HG03460 (cell line): ENCODE results near the gene NTM.

ENCODE experiments used
- ATAC-seq: cut with Tn5 transposase; IDR thresholded peaks from one replicate; pipeline ENCODE4 v1.9.1; 2021; ENCODE audit not compliant: unreplicated experiment

The NTM gene

DNA sequence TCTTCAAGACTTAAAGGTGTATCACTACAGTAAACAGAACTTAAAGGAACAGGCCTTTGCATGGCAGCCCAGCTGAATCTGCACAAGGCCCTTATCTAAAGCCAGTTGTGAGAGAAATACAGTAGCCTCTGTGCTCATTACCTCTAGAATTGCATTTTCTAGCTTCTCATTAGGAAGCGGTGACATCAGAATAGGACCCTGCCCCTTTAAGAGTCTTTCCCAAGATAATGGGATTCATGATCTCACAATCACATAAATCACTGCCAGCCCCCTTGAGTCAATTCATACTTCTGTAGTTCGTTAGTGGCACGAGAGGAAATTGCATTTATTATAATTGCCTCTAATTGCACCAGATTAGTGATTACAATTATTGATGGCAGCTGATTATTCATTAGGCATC is 170.3 kb downstream of the NTM start:
- no peak for ATAC-seq

DNA sequence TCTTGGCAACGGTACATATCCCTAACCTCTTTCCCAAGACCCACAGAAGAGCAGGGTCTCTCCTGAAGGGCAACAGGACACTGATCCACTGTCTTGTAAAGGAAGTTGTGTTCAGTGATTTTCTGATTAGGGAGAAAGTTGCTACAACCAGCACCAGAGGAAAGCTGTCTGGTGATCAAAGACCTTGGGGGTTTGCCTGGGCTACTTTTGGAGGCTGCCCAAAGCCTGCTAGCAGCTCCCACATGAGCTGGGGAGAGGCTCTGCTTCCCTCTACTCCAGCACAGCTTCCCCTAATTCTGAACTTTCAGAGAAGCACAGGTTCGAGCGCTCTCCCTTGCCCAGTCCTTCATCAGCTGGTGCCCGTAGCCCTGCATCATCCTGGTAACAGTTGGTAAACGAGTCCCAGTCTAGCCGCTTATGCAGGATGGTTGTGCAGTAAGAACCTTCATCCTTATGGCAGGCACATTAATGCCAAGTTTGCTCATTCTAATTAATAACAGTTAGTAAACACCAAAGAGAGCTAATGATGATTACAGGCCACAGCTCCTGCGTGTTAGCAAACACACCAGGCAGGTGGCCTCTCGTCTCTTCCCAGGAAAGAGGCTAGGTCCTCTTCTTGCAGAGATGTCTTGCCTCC is 173.1 kb downstream of the NTM start:
- ATAC-seq: no peak

DNA sequence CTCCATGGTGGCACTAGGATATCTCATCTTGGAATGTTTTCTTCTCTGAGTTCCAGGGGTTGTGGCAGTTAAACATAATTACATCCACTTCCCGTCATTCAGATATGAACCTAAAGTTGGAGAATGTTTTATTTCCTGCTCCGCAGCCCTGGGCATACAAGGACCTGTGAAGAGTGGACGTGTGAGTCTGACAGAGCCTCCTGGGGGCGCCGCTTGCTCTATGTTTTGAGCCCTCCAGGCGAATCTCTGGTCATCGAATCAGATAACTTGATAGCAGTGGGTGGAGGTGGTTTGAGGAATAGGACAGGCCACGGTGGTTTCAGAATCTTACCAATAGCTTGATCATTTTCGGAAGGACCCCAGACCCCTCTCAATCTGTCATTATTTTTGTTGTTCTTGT is 174.2 kb downstream of the NTM start:
- no peak for ATAC-seq

DNA sequence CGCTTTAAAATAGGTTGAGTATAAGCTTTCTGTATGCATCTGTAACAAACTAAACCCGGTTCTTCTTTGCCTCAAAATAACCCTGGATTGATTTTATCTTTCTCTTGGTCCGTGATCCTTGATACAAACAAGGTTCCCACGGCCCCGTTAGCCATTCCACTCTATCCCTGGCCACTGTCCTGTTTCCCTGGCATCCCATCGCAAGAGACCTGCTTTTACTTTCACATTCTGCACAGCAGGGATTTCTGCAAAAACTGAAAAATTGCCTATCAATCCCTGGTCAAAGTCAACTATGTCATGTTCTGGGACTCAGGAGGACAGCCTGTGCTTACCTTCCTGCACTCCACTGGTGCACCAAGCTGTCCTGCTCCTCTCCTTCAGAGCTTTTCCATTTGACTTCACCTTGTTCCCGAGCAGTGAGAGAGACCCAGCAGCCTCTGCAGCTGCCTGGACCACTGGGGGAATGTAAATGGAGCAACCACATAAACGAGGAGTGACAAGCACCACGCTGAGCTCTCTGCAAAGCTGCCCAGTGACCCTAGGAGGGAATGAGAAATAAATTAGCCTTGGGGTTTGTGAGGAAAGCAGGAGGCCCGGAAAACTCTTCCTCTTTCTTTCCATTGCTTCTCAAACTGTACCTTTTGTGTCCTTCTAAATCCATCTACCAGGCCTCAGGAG is 175.9 kb downstream of the NTM start:
- no peak for ATAC-seq

DNA sequence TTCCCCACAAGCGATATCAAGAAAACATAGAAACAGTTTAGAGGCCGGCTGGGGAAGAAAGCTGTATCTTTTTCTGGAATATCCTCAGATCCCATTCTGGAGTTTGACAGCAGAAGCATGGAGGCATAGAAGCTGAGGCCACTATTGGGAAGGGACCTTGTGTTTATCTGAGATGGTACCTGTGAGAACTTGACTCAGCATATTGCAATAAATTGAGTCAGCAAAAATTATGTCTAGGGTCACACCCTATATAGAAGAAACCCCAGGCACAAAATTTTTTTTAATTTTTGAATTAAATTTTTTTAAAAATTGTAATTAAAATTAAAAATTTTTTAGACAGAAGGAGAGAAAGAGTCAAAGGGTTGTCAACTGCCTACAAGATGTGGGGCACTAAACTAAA is 178.7 kb downstream of the NTM start:
- ATAC-seq: no peak

DNA sequence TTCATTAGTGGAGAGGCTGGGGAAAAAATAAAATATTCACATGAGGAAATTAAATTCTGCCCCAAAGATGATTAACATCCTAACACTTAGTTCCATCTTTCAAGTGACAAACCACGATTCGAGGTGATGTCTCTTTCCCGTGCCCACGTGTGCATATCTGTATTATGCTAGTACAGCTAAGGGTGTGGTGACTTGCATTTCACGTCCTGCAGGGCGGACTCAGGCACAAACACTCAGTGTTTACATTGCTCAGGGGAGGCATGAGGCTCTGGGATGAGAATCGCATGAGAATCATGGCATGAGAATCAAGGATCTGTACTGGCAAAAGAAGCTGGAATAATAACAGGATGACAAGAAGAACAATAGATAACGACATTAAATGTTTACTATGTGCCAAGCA is 179.4 kb downstream of the NTM start:
- ATAC-seq: no peak

DNA sequence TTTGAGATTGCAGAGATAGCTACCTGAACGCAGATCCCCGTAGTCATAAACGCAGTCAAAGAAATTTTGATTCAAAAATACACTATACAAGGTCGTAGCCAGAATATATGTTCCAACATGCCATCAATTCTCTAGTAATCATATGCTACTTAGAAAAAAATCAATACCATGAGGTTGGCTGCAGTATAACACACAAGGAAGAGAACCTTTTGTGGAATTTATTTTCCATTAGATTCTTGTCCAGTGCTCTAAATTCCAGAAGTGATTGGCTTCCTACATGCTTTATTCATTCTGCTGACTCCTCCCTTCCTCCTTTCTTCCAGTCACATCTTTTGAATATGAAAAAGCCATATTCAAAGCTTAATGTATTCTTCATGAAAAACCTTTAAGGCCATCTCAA is 189.9 kb downstream of the NTM start:
- no peak for ATAC-seq

- no peak for ATAC-seq
Measured at GRCh38 chr11:131561501-131561900, 191.1 kb downstream of the NTM start.

- no peak for ATAC-seq
Measured at GRCh38 chr11:131561972-131562371, 191.6 kb downstream of the NTM start.

GRCh38 chr11:131568318-131568717 is 197.9 kb downstream of the NTM start:
- no peak for ATAC-seq

DNA sequence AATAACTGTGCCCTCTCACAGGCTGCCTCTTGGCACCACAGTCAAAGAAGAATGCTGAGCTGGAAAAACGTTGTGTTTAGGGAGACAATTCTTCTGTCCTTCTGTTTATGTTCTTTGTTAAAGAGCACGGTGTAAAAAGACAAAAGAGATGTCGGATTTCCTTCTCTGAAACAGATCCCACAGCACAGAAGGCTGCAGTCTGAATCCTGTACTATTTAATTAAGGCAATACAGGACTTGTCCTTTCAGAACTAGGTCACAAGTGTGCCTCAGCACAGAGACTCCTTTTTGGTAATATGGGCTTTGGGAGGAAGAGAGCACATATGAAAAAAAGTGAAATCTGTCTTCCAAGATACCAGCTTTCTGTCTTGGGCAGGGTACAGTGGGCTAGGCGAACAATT is 201.2 kb downstream of the NTM start:
- no peak for ATAC-seq

DNA sequence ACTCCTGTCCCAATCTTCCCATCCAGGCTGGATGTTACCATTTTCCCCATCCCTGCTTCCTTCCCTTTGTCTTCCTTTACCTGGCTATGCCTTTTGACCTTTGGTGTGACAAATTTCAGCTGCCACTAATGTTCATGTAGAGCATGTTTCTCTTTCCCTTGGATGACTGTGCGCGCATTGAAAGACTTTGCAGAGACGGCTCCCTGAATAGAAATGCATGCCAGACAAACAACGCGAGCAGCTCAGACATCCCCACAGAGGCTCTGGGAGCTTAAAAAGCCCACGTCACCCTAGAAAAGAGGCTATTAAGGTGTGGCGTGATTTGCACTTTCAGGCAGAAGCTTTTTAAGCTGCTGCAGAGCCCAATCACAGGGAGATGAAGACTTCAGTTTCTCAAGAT is 202.0 kb downstream of the NTM start:
- ATAC-seq: no peak

- ATAC-seq: peak; percentile 59
Measured at GRCh38 chr11:131579932-131580387, 209.5 kb downstream of the NTM start.

DNA sequence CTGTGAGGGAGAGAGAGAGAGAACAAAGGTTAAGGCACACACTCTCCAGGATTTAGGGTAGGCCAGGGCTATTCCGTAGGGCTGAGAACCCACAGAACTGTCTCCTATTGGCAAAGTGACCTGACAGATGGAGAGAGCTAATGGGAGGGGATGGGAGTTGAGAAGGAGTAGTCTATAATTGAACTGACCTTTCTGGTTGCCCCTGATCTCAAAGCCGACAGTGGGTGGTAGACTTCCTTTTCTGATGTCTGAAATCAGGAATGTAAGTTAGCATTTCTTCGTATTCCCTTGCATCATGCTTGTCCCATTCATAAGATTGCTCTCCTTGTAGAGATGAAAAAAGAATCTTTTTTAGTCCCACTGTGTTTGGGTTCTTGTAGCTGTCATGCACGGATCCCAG is 210.1 kb downstream of the NTM start:
- no peak for ATAC-seq

GRCh38 chr11:131581046-131581445 is 210.6 kb downstream of the NTM start:
- no peak for ATAC-seq

DNA sequence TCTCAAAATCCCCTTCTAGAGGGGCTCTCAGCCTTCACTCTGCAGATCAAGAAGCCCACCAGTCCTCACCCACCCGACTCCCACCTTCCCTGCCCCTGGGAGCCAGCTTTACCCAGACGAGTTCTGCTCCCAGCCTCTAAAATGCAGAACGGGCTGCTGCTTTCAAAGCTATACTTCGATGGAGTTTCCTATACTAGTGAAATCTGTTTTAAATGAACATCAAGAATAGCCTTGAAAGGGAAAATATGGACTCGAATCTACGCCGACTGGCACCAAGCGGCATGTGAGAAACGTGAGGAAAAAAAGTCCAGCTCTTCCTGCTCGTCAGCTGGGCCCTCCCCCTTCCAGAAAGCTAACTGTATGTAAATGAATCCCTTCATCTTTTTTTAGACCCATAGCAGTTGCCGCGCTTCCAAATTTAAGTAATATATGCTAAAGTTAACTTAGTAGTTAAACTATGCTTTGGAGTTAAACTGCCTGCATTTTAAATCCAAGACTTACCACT is 211.7 kb downstream of the NTM start:
- no peak for ATAC-seq

DNA sequence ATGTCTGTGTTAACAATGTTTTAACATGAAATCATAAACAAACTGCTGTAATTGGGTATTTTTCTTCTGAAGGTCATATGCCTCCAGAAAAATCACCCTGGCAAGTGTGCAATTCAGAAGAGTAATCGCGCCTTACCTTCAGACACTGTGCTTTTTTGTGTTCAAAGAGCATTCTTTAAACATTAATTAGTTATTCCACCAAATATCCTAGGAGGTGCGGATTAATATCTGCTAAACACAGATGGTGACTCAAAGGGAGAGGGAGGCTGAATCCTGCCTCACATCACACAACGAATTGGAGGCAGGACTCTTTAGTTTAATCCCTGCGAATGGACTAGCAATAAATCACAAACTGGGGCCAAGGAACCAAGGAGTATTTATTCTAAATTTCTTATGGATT is 213.0 kb downstream of the NTM start:
- no peak for ATAC-seq

GRCh38 chr11:131583938-131584337 is 213.5 kb downstream of the NTM start:
- ATAC-seq: no peak

GRCh38 chr11:131584785-131585592 is 214.6 kb downstream of the NTM start:
- ATAC-seq: no peak

- ATAC-seq: no peak
Measured at GRCh38 chr11:131588057-131588456, 217.6 kb downstream of the NTM start.

DNA sequence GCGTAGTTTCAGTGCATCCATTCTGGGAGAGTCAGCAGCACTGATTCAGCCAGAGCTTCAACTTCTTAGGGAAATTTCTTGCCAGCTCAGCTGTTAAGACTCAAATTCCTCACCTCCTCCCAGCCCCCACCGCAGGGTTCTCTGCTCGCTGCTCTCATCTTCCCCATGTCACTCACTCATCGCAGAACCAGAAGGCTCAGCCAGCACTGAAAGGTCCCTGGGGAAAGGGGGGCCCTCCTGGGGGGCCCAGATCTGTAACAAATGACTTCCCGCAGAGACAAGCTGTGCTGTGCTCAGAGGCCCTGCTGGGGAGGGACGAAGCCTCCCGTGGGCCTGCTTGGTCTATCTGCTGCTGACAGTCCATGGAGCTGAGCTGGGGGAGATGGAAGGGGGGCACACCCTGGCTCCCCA is 220.6 kb downstream of the NTM start:
- no peak for ATAC-seq

GRCh38 chr11:131592152-131592551 is 221.7 kb downstream of the NTM start:
- ATAC-seq: no peak
